NCI-H526 treated with DMSO at 0.1 percent for 48 hours (cell line): ENCODE measurements around the gene JHY.

Experiments
- DNase-seq: peaks from one replicate; lab custom pipeline; 2025; lab: John Stamatoyannopoulos, UW

Gene JHY

DNA sequence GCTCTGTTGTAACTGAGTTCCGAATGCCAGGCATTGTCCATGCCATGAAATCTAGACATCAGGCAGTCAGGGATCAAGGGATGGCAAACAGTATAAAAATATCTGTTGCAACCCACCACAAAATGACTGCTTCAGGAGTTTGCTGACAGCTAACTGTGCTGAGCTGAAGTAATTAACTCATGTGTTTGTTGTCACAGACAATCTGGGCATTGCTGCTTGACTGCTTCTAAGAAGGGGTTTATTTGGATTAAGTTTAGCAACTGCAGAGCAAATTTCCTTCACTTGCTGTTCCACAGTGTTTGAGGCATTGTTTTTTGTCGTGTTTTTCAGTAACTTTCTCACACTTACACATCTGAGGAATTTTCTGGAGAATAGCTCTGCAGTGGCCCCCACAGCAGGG lies 68.7 kb downstream of the JHY start:
- no peak for DNase-seq

DNA sequence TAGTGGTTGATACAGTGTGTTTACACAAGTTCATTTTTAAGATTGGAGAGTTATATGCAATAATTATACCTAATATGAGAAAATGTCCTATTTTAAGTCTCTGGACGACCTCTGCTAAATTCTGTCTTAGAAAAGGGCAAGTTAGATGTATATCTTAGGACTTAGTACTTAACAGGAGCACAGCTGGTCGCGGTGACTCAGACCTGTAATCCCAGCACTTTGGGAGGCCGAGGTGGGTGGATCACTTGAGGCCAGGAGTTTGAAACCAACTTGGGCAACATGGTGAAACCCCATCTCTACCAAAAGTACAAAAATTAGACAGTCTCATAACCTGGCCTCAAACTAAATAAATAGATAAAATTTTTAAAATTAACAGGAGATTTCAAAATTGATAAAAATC lies 71.9 kb downstream of the JHY start:
- DNase-seq: no peak

DNA sequence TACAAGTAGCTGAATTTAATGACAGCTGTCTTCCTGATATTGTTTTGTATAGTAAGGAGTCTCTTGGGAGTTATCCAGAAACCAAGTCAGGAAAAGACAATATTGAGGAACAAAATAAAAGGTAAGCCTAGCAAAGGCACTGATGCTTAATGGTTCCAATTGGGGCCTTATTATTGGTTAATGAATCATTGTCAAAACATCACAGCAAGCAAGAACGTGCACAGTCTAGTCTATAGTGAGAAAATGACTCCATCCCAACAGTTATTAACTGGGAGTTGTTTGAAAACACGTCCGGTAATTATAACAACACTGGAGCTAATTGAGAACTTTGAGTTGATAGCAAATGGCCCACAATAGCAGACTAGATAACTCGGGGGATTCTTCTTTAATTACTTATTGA lies 81.4 kb downstream of the JHY start:
- DNase-seq: no peak

DNA sequence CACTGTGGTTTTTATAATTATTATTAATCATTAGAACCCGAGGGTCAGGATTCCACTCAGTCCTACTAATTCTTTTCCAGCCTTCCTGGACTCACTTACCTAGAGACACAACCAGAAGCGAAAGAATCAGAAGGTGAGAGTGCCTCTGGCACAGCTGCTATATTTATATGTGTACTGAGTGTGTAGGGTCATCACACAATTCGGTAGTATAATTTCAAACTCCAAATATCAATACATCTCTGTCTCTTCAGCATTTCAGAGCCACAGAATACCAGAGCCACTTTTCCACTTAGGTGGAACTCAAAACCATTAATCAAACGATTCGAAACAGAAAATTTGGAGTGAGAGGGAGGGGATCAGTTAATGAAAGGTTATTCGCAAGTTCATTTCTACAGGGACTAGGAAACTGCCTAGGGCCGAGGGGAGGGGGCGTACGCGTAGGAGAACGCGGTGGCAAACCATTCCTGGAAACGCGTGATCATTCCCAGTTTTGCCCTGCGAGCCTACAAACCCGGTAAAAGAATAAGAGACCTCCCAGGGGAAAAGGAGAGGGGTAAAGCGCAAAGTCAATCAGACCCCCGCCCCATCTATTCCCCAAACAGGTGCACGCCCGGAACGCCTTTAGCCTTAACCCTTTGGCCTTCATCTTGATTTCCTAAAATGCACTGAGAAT lies 93.6 kb downstream of the JHY start:
- DNase-seq: peak; percentile 27

DNA sequence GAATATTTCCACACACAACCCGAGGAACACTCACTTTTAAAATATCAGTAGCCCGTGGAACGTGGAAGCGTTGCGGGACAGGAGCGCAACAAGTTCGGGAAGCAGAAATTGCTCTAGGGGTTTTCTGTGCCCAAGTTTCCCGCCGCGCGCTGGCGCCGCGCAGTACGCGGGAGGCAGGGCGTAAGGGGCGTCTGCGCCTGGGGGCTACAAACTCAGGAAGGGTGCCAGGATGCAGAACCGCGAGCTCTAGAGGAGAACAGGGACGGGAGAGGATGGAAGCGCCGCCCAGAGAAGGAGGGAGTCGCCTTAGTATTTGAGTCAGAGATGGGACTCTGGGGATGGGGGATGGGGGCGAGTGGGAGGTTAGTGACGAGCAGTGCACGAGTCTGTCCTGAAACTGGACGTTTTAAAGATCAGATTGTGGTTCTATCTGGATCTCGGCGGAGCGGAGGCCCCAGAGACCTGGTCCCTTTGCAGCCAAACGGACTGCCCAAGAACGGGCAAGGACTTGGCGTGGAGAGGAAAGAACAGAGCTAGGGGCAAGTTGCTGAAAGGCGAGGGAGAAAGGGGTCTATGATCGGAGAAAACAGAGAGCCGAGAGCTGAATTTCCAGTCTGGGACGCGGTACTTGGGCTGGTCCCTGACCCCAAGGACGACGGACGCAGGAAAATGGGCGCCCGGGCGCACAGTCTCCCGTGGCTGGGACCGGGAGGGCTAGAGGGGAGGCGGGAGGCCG lies 94.3 kb downstream of the JHY start:
- DNase-seq: peak; percentile 53

DNA sequence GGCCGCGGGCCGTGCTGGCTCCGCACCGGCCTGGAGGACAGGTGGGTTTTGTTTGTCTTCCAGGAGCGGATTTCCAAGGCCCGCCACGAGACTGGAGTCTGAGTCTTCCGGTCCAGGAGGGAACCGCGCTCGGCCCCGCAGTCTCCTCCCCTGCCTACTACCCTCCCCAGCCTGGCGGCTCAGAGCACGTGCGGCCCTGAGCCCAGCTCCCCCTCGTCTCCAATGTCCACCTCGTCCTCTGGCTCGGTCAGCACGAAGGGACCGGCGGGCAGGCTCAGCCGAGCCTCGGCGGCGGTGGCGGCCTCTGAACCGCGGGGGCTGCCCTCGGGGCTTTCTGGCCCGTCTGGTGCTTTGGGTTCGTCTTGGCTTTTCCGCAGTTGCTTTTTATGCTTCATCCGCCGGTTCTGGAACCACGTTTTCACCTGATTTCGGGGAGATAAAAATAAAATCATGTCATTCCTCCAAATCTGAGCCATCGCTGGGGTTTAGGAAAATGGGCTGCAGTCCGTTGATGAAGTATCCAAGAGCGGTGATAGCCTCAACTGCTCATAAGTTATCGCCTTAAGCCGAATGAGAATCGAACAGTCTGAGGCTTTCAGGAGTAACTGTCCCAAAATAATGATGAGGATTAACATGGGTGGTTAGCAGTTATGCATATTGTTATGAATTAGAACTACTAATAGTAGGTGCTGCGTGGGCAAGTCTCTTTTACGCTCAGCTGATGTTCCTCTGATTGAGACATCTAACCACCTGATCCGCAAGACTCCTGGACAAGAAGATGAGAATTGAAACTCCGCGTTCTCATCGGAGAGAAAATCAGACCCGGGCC lies 95.1 kb downstream of the JHY start:
- peak; percentile 59 for DNase-seq

DNA sequence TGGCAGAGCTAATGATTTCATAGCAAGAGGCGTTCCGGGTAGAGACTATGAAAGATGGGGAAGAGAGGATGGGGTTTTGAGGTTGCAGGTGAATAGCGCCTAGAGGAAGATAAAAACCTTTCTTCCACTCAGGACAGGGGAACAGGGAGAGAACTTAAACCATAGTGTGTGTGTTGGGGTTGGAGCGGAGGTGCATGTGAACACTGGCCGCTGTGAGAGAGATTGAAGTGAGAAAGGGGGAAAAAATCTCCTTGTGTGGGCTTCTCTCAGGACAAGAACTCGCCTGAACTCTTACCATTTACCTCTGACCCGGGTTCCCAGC lies 95.7 kb downstream of the JHY start:
- DNase-seq: no peak

DNA sequence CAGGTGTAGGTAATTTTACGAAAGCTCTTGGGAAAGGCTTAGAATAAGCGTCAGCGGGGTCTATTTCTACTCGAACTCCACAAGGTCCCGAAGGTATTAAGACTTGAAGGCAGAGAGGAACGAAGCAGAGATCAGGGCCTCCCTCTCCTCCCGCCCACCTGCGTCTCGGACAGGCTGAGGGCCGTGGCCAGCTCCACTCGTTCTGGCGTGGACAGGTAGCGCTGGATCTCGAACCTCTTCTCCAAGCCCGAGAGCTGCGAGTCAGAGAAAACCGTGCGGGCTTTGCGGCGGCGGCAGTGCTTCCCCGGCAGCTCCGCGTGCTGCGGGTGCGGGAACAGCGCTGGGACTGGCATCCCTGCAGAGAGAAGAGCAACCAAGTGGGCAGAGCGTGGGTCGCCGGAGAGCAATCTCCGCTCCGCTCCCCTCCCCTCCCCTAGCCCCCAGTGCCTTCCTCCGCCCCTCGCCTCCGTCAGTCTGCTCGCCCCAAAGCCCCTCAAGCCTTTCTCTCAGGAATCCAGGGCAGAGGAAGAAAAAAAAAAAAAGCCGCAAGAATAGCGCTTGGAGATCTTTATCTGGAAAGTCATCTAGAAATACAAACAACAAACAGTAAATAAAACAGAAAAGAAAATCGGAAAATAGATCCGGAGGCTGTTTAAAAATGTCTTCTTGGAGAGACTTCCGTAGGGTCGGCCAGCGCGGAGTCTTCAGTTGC lies 96.7 kb downstream of the JHY start:
- DNase-seq: no peak

DNA sequence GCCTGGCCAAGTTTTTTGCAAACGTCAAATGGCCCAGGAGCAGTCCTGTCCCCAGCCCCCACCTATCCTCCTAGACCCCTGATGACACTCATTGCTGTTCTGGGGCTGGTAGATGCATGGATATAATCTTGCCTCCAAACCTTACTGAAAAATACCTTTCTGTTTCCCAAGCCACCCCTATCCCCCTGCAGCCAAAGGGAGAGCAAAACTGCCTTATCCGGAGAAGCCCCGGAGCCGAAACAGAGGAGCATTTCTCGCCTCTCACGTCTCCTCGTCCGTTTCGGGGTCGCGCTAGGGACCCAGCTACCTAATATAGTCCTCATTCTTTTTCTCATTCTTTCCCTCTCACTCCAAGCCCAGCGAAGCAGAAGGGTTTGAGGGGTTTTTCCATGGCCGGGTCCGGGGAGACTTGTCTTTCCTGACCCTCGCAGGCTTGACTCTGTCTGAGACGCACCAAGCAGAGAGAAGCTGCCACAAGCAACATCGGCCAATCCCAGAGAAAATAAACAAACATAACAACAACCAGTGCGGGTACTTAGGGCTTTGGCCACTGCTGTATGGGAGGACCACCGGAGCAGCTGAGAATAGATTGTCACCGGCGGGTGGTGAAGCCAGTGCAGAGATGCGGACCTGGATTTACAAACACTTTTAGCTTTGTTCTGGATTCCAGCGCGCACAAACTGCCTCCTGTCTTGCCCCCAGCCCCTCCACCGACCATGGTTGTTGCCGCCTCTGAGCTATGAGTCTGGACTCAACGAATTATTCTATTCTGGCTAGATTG lies 97.4 kb downstream of the JHY start:
- no peak for DNase-seq

DNA sequence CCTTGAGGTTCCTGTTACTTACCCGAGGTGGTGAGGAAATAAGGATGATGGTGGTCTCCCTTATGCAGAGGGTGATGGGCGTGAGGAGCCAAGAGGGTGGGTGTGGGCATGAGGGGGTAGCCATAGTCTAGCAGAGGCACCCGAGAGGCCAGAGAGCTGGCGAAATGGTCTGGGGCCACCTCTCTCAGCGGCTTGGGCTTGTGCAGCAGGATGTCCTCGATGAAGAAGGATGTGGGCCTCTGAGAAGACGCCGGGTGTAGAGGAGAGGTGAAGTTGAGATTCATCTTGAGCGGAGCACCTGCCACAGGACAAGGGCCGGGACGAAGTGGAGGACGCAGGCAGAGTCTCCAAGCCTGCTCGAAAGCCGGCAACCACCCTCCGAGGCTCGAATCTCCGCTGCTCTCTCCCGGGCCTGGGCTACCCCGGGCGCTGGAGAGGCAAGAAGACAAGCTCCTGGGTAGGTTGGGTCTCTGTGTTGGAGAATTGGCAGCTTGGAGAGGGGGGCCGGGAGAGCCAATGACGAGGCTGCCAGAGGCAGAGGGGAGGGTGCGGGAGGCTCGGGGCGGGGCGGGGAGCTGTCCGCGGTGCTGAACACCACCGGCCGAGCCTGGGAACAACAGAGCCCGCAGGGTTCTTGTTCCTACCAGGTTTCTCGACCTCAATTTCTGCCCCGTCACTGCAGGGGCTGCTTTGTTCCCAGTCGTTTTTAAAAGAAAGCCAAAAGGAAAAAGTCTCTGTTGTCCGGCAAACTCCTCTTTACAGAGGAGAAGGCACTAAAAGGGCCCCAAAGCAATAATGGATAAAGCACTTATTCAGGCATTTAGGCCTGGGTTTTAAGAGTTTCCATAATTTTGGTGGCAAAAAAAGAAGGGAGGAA lies 99.1 kb downstream of the JHY start, which contains the start of gene BSX:
Gene BSX, minus strand, starts transcription at position 447 of the 877 bp plus-strand sequence. Its CDS starts 163 bp downstream, at position 284.
- DNase-seq: no peak

DNA sequence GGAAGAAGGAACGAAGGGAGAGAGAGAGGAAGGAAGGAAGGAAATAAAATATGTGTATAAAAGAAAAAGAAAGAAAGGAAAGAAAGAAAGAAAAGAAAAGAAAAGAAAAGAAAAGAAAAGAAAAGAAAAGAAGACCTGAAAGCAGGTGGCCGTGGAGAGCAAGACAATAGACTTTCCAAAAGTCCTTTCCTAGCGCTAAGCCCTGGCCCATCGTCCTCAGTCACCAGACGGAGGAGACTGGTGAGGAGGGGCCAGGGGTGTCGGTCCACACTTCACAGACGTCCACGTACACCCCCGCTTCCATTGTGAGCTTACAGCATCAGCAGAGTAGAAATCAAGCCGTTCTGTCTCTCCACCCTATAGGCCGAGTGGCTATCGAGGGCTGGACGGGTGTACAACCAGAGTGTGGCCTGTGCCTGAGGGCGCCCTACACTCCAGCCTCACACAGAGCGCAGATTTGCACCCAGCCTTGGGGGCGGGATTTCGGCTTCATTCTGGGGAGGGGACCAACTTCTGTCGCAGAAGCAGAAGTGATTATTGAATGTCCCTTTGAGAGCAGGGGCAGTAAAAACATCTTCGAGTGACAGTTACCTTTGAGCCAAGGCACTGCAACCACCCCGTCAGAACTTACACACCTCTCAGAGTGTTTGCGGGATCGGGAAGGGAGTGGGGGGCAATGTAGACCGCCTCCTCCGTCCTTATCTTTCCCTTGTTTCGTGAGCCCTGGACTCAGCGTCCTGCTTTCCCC lies 101.1 kb downstream of the JHY start:
- no peak for DNase-seq

DNA sequence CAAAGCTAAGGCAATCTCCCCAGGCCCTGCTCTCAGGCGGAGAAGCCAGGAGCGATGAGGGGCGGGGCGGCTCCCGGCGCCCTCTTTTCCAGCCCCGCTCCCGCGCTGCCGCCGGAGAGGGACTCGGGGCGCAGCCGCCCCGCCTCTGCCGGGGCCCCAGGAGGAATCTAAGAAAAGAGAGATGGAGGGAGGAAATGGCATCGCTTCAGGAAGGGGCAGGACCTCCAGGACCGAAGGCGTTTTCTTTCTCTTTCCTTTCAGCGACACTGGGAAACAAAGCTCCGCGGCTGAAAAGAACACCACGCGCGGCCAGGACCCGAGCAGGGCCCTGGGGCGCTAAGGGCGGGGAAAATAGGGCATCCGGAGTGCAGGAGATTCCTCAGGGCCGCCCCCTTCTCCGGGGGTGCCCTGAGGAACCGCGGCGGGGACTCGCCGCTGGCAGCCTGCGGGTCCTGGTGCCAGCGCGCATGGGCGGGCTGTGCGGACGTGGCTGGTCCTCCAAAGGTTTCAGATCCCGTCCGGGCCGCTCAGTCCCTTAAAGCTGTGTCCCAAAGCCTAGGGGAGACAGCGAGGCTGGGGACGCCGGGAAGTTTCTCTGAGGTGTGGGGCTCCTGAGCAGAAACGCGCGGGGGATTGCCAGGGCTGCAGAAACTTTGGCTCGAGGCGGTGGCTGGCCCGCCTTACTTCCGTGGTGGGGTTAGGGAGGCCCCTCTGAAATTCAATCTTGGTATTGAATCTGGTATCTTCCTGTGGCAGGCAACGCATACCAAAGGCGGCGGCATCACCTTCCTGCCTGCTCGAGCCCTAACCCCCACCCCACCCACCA lies 101.8 kb downstream of the JHY start:
- DNase-seq: peak; percentile 76

DNA sequence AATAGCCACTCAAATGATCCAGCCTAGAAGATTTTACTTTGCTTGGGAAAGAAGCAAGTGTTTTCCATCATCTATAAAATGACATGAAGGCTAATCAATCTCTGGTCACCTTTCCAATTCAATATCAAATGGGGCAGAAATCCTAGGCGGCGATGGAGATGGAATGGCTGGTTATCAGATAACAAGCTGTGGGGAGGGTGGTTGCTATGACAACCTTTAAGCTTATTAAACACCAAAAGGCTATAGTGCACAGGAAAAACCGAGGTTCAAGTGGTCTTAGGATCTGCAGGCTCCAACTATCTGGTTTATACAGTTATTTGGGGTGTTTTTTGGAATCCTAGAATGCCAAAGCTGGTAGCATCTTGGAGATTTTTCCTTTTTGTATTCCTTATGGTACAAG lies 113.0 kb downstream of the JHY start:
- no peak for DNase-seq

DNA sequence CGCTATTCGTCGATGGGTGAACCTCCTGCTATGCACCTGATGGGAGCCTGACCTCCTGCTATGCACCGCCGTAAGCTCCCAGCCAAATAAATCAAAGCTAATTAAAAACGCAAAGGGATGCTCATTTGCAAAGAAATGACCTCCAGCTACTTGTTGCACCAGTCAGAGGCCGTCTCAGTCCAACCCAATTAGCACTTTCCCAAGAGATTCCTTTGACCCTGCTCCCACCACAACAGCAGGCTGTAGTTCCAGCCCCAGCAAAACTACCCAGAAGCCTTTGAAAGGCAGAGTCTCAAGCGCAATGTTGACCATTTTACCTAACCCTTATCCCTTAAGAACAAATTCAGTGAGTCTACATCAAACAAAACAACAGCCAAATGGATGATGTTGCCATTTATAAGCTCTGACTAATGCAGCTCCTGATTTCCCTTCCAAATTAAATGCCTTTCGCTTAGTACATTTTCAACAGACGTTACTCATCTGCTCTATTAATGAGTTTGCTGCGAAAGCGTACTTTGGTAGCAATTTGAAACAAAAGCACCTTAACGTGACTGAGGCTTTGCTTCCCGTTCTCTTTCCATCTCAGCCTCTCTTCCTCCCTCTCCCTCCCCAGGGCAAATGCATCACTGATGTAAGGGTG lies 116.3 kb downstream of the JHY start:
- peak; percentile 82 for DNase-seq

DNA sequence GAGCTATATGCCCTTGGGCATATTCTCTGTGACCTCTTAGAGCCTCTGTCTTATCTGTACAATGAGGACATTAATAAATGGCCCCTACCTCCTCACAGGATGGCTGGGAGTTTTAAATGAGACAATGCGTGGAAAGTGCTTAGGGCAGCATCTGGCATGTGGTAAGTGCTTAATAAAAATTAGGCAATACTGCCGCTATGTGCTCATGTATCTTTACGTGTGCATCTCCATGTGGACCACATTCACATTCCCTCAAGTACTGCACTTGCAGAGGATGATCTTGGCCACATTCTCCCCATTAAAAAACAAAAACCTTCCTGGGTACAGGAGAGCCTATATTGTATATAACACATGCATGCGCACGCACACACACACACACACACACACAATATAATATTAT lies 118.2 kb downstream of the JHY start:
- DNase-seq: no peak

DNA sequence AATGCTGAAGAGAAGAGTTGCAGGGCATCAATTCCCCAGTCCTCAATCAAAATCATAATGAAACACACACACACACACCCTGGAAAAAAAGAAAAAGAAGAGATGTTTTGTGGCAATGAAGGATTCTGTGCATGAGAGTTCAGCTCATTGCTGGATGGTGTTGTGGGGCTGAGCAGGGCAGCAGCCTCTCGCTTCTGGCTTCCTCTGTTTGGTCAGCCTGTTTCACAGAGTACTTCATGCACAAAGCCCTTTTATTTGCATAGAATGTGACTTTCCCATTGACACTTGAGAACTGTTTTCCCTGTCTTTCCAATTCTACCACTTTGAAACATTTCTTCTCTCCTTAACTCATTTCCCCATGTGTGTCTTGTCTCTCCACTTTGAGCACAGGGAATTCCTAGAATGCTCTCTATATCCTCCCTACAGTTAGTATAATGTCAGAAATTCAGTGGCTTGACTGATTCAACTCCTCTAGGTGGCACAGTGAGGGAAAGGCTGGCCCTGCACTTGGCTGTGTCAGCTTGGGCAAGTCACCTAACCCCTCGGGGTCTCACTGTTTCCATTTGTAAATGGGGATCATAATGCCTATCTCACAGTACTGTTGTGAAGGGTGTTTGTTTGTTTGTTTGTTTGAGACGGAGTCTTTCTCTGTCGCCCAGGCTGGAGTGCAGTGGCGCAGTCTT lies 124.4 kb downstream of the JHY start:
- DNase-seq: peak; percentile 62
